Ishikawa (cell line): Measurements from ENCODE around the gene PMAIP1.

Experiments
- CEBPB ChIP-seq: IDR thresholded peaks from 2 replicates; pipeline ENCODE4 v1.6.1; 2012
- CREB1 ChIP-seq: IDR thresholded peaks from 2 replicates; pipeline ENCODE4 v1.6.1; 2012; ENCODE audit warnings: low read depth
- EGR1 ChIP-seq: IDR thresholded peaks from 2 replicates; pipeline ENCODE4 v1.6.1; 2012
- EP300 ChIP-seq: IDR thresholded peaks from 2 replicates; pipeline ENCODE4 v1.6.1; 2012; ENCODE audit warnings: borderline replicate concordance
- FOXM1 ChIP-seq: IDR thresholded peaks from 2 replicates; pipeline ENCODE4 v1.6.1; 2012; ENCODE audit warnings: low read depth, borderline replicate concordance
- MAX ChIP-seq: IDR thresholded peaks from 2 replicates; pipeline ENCODE4 v1.6.1; 2012
- NFIC ChIP-seq: IDR thresholded peaks from 2 replicates; pipeline ENCODE4 v1.6.1; 2012
- RAD21 ChIP-seq: IDR thresholded peaks from 2 replicates; pipeline ENCODE4 v1.6.1; 2012; ENCODE audit warnings: low read depth
- REST ChIP-seq: IDR thresholded peaks from 2 replicates; pipeline ENCODE4 v1.6.1; 2012; ENCODE audit warnings: low read depth, mild to moderate bottlenecking
- TAF1 ChIP-seq: IDR thresholded peaks from 2 replicates; pipeline ENCODE4 v1.6.1; 2012; ENCODE audit warnings: low read depth, mild to moderate bottlenecking
- TCF12 ChIP-seq: IDR thresholded peaks from 2 replicates; pipeline ENCODE4 v1.6.1; 2012; ENCODE audit warnings: low read depth
- TEAD4 ChIP-seq: IDR thresholded peaks from 2 replicates; pipeline ENCODE4 v1.6.1; 2012
- USF1 ChIP-seq: IDR thresholded peaks from 2 replicates; pipeline ENCODE4 v1.6.1; 2012
- YY1 ChIP-seq: IDR thresholded peaks from 2 replicates; pipeline ENCODE4 v1.6.1; 2012; ENCODE audit warnings: low read depth
- ZBTB7A ChIP-seq: IDR thresholded peaks from 2 replicates; pipeline ENCODE4 v1.6.1; 2012; ENCODE audit warnings: low read depth

PMAIP1 gene

GRCh38 chr18:59902993-59903610 is 3.3 kb downstream of the PMAIP1 start:
- TF ChIP-seq YY1 (no peak), EGR1 (no peak), EP300 (no peak)

GRCh38 chr18:59904011-59904601 is 4.3 kb downstream of the PMAIP1 start:
- TF ChIP-seq RAD21 = no peak
- TF ChIP-seq YY1 = no peak
- no peak for TF ChIP-seq NFIC
- TF ChIP-seq FOXM1 = no peak
- TF ChIP-seq USF1 = no peak
- TF ChIP-seq CEBPB = no peak

- no peak for TF ChIP-seq CEBPB
- TF ChIP-seq RAD21 = no peak
- no peak for TF ChIP-seq TEAD4
- no peak for TF ChIP-seq EP300
- TF ChIP-seq REST = no peak
- no peak for TF ChIP-seq EGR1
- TF ChIP-seq CREB1 = no peak
- no peak for TF ChIP-seq FOXM1
- no peak for TF ChIP-seq YY1
- no peak for TF ChIP-seq USF1
- TF ChIP-seq TCF12 = no peak
- TF ChIP-seq MAX = no peak
- TF ChIP-seq TAF1 = no peak
- no peak for TF ChIP-seq NFIC
- TF ChIP-seq ZBTB7A = no peak
Observed at GRCh38 chr18:59905686-59906091, 5.9 kb downstream of the PMAIP1 start.

GRCh38 chr18:59906203-59906602 is 6.4 kb downstream of the PMAIP1 start:
- no peak for TF ChIP-seq MAX
- no peak for TF ChIP-seq CREB1
- no peak for TF ChIP-seq FOXM1
- TF ChIP-seq TAF1 = no peak
- TF ChIP-seq NFIC = no peak
- TF ChIP-seq YY1 = no peak
- TF ChIP-seq TCF12 = no peak
- no peak for TF ChIP-seq USF1
- TF ChIP-seq EP300 = no peak
- no peak for TF ChIP-seq RAD21
- TF ChIP-seq ZBTB7A = no peak
- TF ChIP-seq TEAD4 = no peak
- no peak for TF ChIP-seq REST
- no peak for TF ChIP-seq EGR1
- TF ChIP-seq CEBPB = no peak

GRCh38 chr18:59907172-59907571 is 7.4 kb downstream of the PMAIP1 start:
- TF ChIP-seq YY1 (no peak), REST (no peak), CEBPB (no peak), NFIC (no peak), EP300 (no peak), USF1 (no peak)
